HG03175 (cell line): Measurements from ENCODE around the gene GLTP.
"Not testable (repeated sequence)": the region's sequence is repeated elsewhere in the genome, so short reads cannot be mapped to it uniquely, and the experiment has no call there.

ENCODE experiments used
- ATAC-seq: cut with Tn5 transposase; IDR thresholded peaks from one replicate; pipeline ENCODE4 v1.9.1; 2021; ENCODE audit warnings: mild to moderate bottlenecking, moderate library complexity; ENCODE audit not compliant: unreplicated experiment

GLTP gene

GRCh38 chr12:109879351-109880042 is 844 bp downstream of the GLTP start:
- no peak for ATAC-seq

- no peak for ATAC-seq
These were observed 1.6 kb downstream of the GLTP start for GRCh38 chr12:109878749-109879148.

GRCh38 chr12:109878247-109878625 is 2.1 kb downstream of the GLTP start:
- no peak for ATAC-seq

GRCh38 chr12:109877504-109878246 is 2.7 kb downstream of the GLTP start:
- ATAC-seq = no peak

GRCh38 chr12:109876406-109876805 is 3.9 kb downstream of the GLTP start:
- no peak for ATAC-seq

GRCh38 chr12:109875572-109876131 is 4.7 kb downstream of the GLTP start:
- ATAC-seq = no peak

- ATAC-seq = no peak
These were observed 6.7 kb downstream of the GLTP start for GRCh38 chr12:109873653-109874052.

- ATAC-seq = no peak
These were observed 8.6 kb downstream of the GLTP start for GRCh38 chr12:109871668-109872314.

- ATAC-seq = no peak
These were observed 9.7 kb downstream of the GLTP start for GRCh38 chr12:109870648-109871047.

GRCh38 chr12:109868182-109869051 is 11.9 kb downstream of the GLTP start:
- ATAC-seq = no peak

GRCh38 chr12:109864916-109865315 is 15.4 kb downstream of the GLTP start:
- no peak for ATAC-seq

- ATAC-seq = no peak
These were observed 16.3 kb downstream of the GLTP start for GRCh38 chr12:109863847-109864712.

- ATAC-seq = not testable (repeated sequence)
These were observed 17.9 kb downstream of the GLTP start for GRCh38 chr12:109862491-109862890.

GRCh38 chr12:109861689-109862314 is 18.5 kb downstream of the GLTP start:
- ATAC-seq = no peak

GRCh38 chr12:109860977-109861376 is 19.4 kb downstream of the GLTP start:
- no peak for ATAC-seq

- no peak for ATAC-seq
These were observed 21.6 kb downstream of the GLTP start for GRCh38 chr12:109858764-109859163.

- no peak for ATAC-seq
These were observed 22.6 kb downstream of the GLTP start for GRCh38 chr12:109857715-109858114.

GRCh38 chr12:109855377-109855776 is 25.0 kb downstream of the GLTP start:
- no peak for ATAC-seq

- ATAC-seq = not testable (repeated sequence)
These were observed 29.8 kb downstream of the GLTP start for GRCh38 chr12:109850518-109850917.
